Mesothelial cell of epicardium (in vitro differentiated cells): ENCODE results near the gene BCAR1. TPM values are rescaled to one million over a fixed set of nuclear protein-coding genes. Genes with fewer than 3 reads are reported as not detected.
A peak's percentile ranks its signal among the peaks of the same experiment; 100 is the strongest.

Experiments used
- DNase-seq, 2 experiments: peaks; one replicate each; pipeline ENCODE4 v3.0.0; 2021; ENCODE audit warnings: low spot score in 2 of 2; ENCODE audit not compliant: unreplicated experiment in 2 of 2
- H3K27ac Mint-ChIP-seq: 2 replicates; pipeline ENCODE4 v1.8.0; 2021; ENCODE audit warnings: mixed read lengths
- H3K27me3 Mint-ChIP-seq: 2 replicates; pipeline ENCODE4 v1.8.0; 2021; ENCODE audit warnings: low read depth, mixed read lengths
- H3K36me3 Mint-ChIP-seq: 2 replicates; pipeline ENCODE4 v1.8.0; 2021; ENCODE audit warnings: mixed read lengths
- H3K4me1 Mint-ChIP-seq: 2 replicates; pipeline ENCODE4 v1.8.0; 2021; ENCODE audit warnings: mixed read lengths
- H3K4me3 Mint-ChIP-seq: 2 replicates; pipeline ENCODE4 v1.8.0; 2021; ENCODE audit warnings: mild to moderate bottlenecking, moderate library complexity, mixed read lengths
- H3K9me3 Mint-ChIP-seq: 2 replicates; pipeline ENCODE4 v1.8.0; 2021; ENCODE audit warnings: mixed read lengths
- total RNA-seq: library from RNA; stranded (reverse); gene quantifications from 3 replicates; pipeline ENCODE4 v1.2.1, GENCODE V29; 2021
- TF ChIP-seq, protein P1 (sequence below): fragments of 200-600 bp; sonication (generic); IDR thresholded peaks from one replicate; pipeline ENCODE4 v1.5.0; 2021; ENCODE audit warnings: antibody characterized with exemption; ENCODE audit not compliant: unreplicated experiment

BCAR1 gene
- total RNA-seq, 1 donor from 2014 or later: 95.9 TPM

DNA sequence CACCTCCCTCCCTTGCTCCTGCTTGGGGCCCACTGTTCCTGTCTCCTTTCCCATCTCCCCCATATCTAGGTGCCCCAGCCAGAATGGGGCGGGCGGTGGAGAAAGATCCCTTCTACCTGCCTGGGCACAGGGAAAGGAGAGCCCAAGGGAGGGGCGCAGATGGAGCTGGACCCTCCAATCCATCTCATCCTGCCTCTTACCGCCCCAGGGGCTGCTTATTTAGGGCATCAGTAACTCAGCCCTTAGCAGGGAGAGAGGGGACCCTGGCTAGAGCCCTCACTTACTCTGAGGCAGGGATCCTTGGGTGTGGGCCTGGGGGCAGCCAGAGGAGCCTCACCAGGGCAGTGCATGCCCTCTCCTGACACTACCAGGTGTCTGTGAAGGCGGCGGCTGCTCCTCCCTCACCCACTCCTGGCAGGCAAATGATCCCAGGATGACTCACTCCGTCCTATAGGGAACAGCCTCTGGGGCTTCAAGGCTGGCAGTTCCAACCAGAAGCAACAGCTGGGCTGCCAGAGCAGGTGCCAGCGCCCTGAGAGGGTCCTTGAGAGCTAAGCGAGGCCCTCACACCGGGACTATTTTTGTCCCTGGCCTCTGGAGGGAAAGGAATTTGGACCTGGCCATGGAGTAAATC, 16.3 kb upstream of the BCAR1 start:
- Mint-ChIP-seq H3K4me3 (peak overlapping the region; percentile 38), H3K4me1 (peaks cover 32% of the 10 kb centered on the region), H3K27me3 (no peaks in the 10 kb centered on the region), H3K36me3 (no peaks in the 10 kb centered on the region), H3K9me3 (no peaks in the 10 kb centered on the region), H3K27ac (no peak overlapping the region)
- no peak for DNase-seq
- TF ChIP-seq, protein P1, sequence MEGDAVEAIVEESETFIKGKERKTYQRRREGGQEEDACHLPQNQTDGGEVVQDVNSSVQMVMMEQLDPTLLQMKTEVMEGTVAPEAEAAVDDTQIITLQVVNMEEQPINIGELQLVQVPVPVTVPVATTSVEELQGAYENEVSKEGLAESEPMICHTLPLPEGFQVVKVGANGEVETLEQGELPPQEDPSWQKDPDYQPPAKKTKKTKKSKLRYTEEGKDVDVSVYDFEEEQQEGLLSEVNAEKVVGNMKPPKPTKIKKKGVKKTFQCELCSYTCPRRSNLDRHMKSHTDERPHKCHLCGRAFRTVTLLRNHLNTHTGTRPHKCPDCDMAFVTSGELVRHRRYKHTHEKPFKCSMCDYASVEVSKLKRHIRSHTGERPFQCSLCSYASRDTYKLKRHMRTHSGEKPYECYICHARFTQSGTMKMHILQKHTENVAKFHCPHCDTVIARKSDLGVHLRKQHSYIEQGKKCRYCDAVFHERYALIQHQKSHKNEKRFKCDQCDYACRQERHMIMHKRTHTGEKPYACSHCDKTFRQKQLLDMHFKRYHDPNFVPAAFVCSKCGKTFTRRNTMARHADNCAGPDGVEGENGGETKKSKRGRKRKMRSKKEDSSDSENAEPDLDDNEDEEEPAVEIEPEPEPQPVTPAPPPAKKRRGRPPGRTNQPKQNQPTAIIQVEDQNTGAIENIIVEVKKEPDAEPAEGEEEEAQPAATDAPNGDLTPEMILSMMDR: no peak

DNA sequence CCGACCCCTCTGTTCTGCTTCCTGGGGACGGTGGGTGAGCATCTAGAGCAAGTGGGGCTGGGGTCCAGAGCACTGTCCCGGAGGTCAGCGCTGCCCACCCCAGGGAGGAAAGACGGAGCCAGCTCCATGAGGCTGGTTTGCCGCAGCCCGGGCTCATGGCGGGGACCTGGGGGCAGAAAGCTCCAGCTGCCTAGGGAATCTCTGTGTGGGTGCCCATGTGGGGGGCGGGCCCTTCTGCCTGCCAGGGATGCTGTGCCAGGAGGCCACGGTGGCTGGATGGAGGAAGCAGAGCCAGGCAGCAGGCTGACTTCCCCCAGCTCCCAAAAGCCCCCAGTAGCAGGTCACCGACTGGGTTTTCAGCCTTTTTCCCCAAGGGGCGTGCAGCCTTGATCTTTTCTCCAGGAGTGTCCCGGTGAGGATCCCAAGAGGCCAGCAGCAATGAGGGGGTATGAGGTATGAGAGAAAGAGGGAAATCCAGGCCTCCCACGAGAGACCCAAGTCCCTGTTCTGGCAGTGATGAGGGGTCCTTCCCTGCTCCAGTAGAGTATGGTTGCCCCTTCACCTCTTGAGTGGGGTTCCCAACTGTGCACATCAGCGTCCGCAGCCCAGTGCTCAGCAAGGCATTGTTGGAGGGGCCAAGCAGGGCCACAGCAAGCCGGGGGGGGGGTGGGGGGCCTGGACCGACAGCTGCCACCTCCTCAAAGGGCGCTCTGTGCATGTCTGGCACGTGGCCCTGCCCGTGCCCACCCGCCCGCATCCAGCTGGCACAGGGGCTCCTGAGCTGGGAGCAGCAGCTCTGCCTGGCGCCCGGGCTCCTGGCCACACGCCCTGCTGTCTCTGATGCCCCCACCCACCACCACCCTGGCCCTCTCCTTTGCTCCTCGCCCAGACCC, 15.6 kb upstream of the BCAR1 start:
- peaks cover 39% of the 10 kb centered on the region for H3K4me1 Mint-ChIP-seq

DNA sequence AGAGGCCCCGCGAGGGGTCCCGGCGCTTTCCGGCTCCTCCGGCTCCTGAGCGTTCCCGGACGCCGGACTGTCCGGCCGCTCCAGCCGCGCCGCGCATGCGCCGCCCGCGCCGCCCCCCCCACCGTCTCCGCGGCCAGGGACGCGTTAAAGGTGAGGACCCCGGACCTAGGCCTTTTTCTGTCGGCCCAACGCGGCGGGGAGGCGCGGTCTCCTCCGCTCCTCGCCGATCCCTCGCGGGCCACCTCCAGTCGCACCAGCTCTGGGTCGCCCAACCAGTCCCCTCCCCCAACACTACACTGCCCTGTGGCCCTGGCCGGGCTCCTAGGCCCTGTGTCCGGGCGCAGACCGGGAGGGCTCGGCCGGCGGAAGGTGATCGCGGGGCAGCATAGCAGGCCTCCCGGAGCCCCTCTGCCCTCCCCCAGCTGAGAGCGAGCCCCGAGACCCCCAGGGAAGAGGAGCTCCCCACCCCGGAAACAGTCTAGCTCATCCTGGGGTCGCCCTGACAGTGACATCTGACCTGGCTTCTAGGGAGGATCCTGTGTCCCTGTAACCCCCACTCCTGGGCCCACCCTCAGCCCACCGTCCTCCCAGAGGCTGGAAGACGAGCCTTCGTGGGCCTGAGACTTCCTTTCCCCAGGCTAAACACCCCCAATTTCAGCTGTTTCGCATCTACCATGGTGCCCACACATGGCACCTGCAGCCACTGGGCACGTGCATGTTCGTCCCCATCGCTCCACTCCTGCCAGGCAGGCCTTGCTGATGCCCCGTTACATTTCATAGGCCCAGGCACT, 14.7 kb upstream of the BCAR1 start:
- Mint-ChIP-seq H3K27ac (peak overlapping the region; percentile 93), H3K27me3 (no peaks in the 10 kb centered on the region), H3K4me1 (peaks cover 38% of the 10 kb centered on the region), H3K36me3 (no peaks in the 10 kb centered on the region), H3K9me3 (no peaks in the 10 kb centered on the region), H3K4me3 (peak overlapping the region; percentile 83)
- TF ChIP-seq, protein P1: no peak
- peak in 1 of 2 experiments; percentile 76 for DNase-seq

More for the DNA sequence above, 15.6 kb upstream of the BCAR1 start:
- no peaks in the 10 kb centered on the region for H3K27me3 Mint-ChIP-seq
- no peak for DNase-seq
- H3K36me3 Mint-ChIP-seq: no peaks in the 10 kb centered on the region
- H3K27ac Mint-ChIP-seq: peak overlapping the region; percentile 93
- H3K4me3 Mint-ChIP-seq: peak overlapping the region; percentile 83
- H3K9me3 Mint-ChIP-seq: no peaks in the 10 kb centered on the region
- TF ChIP-seq, protein P1: no peak

DNA sequence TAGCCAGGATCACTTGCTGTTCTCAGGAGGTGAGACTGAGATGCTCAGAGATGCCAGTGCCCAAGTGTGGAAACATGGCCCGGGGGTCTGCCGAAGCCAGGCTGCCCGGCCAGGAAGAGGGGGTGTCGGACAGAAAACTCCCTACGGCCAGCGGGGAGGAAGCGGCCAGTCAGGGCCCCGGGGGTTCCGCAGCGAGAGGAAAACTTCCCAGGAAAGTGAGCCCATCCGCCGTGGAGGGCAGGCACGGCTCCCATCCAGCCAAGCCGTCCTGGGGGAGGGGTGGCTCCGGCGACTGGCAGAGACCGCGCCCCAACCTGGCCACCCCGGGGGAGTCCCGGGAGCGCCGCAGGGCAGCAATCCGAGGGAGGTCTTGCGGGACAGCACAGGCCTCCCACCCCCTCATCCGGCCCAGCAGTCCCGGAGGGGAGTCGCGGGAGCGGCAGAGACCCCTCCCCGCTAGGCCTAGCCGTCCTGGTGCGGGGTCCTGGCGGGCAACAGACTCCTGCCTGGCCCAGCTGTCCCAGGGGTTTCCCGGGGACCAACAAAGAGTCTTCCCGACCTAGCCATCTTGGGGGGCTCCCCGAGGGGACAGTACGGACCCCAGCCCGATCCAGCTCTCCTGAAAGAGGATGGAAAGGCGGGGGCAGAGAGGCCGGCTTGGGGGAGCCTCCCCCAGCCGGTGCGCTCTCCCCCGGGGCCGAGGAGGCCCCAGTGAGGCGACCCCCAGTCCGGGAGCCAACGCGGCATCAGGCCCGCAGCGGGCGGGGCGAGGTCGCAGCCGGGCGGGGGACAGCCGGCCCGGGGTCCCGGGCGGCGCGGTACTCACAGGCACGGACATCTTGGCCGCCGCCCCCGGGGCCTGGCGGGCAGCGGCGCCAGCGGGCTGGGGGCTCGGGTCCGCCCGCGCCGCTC, 13.8 kb upstream of the BCAR1 start:
- Mint-ChIP-seq H3K36me3 (no peaks in the 10 kb centered on the region), H3K27me3 (no peaks in the 10 kb centered on the region), H3K4me1 (peaks cover 44% of the 10 kb centered on the region), H3K9me3 (no peaks in the 10 kb centered on the region), H3K27ac (peak overlapping the region; percentile 92), H3K4me3 (peak overlapping the region; percentile 81)
- TF ChIP-seq, protein P1: no peak
- peak in 1 of 2 experiments; percentile 63 for DNase-seq
